Panc1 (cell line): ENCODE results near the gene PKD1L1. TPM values are rescaled to one million over a fixed set of nuclear protein-coding genes. Genes with fewer than 3 reads are reported as not detected.
A peak's percentile ranks its signal among the peaks of the same experiment; 100 is the strongest.

Experiments
- ATAC-seq: fragments of 200-7000 bp; cut with Tn5 transposase; 2 replicates; pipeline ENCODE4 v1.9.1; 2020; ENCODE audit warnings: mild to moderate bottlenecking, moderate library complexity
- BruUV-seq: library from RNA; stranded (reverse); fragments of 400-500 nt; replicated peaks from 2 replicates; lab custom pipeline; 2021; lab: Mats Ljungman, UMichigan
- CTCF ChIA-PET: fragments of 300-600 bp; sonication (Branson Sonifier 250); formaldehyde crosslinking; loops from one replicate; lab custom pipeline; 2022; ENCODE audit warnings: antibody characterized with exemption; lab: Charles Lee
- POLR2A ChIA-PET: fragments of 300-600 bp; sonication (Branson Sonifier 250); formaldehyde crosslinking; loops from one replicate; lab custom pipeline; 2022; ENCODE audit warnings: antibody characterized with exemption; lab: Charles Lee
- DNase-seq: peaks from one replicate; pipeline ENCODE4 v3.0.0-alpha.2; 2010; ENCODE audit warnings: low read depth, low spot score
- H3K27ac ChIP-seq: 2 replicates; pipeline ENCODE4 v1.5.1; 2011; ENCODE audit warnings: mild to moderate bottlenecking, low read length, inconsistent platforms
- H3K27me3 ChIP-seq: fragments of 200-500 bp; sonication (Bioruptor generic); 2 replicates; pipeline ENCODE4 v1.6.0; 2014; ENCODE audit warnings: low read length, inconsistent platforms; ENCODE audit not compliant: control insufficient read depth, insufficient read depth
- H3K36me3 ChIP-seq: fragments of 200-500 bp; sonication (Bioruptor generic); 2 replicates; pipeline ENCODE4 v1.5.1; 2014; ENCODE audit warnings: inconsistent platforms, mild to moderate bottlenecking, low read length, moderate library complexity; ENCODE audit not compliant: control insufficient read depth, insufficient read depth
- H3K4me1 ChIP-seq: 2 replicates; pipeline ENCODE4 v1.5.1; 2011; ENCODE audit warnings: inconsistent platforms, mild to moderate bottlenecking, low read length, moderate library complexity; ENCODE audit not compliant: control insufficient read depth, insufficient read depth
- H3K4me3 ChIP-seq, 2 experiments: 2 replicates each; pipeline ENCODE4 v1.5.1; 2011 to 2012; ENCODE audit warnings: low read depth in 2 of 2, low read length in 2 of 2, mild to moderate bottlenecking in 2 of 2, inconsistent platforms in 1 of 2, moderate library complexity in 1 of 2
- H3K9me3 ChIP-seq: fragments of 200-500 bp; sonication (Bioruptor generic); 2 replicates; pipeline ENCODE4 v1.5.1; 2014; ENCODE audit warnings: low read depth, mild to moderate bottlenecking, inconsistent platforms, low read length, moderate library complexity; ENCODE audit not compliant: control insufficient read depth, insufficient read depth
- CTCF ChIP-seq: fragments of 450-650 bp; IDR thresholded peaks from 2 replicates; pipeline ENCODE4 v1.5.1; 2017; ENCODE audit warnings: mild to moderate bottlenecking
- POLR2AphosphoS5 ChIP-seq: IDR thresholded peaks from 2 replicates; pipeline ENCODE4 v1.6.1; 2012; ENCODE audit warnings: mild to moderate bottlenecking, low read depth, low read length, moderate library complexity
- REST ChIP-seq, 2 experiments: IDR thresholded peaks; 2 replicates each; pipeline ENCODE4 v1.6.1; 2011 to 2012; ENCODE audit warnings: low read depth in 2 of 2, control low read depth in 1 of 2, low read length in 1 of 2, mild to moderate bottlenecking in 1 of 2, moderate library complexity in 1 of 2; ENCODE audit not compliant: insufficient read depth in 1 of 2
- SIN3A ChIP-seq: IDR thresholded peaks from 2 replicates; pipeline ENCODE4 v1.6.1; 2012; ENCODE audit warnings: low read depth, mild to moderate bottlenecking, low read length, moderate library complexity, borderline replicate concordance; ENCODE audit not compliant: insufficient read depth
- TCF7L2 ChIP-seq: IDR thresholded peaks from 2 replicates; pipeline ENCODE4 v1.6.1; 2011; ENCODE audit warnings: mild to moderate bottlenecking, low read depth, low read length, inconsistent platforms
- in situ Hi-C: cut with HindIII; loops from 2 replicates; pipeline ENCODE4 v1.10.0; 2016; ENCODE audit warnings: low sequenced_read_pairs, low pct_unique_long_range_greater_than_20kb
- intact Hi-C: fragments of 100-400 bp; cut with micrococcal nuclease; formaldehyde crosslinking; loops from one replicate; pipeline ENCODE4 v1.10.0; 2022; ENCODE audit not compliant: unreplicated experiment
- total RNA-seq: library from RNA; stranded (reverse); gene quantifications from one replicate; pipeline ENCODE4 v1.2.1, GENCODE V29; 2021; ENCODE audit not compliant: unreplicated experiment

Gene PKD1L1
- total RNA-seq, 1 experiment from 2014 or later, result 2.2 TPM

GRCh38 chr7:47979832-47980181 lies 31.5 kb upstream of the PKD1L1 start:
- BruUV-seq, result no TSS peak
- ATAC-seq, result no peak
- H3K27me3 ChIP-seq, result no peaks in the 10 kb centered on the region
- peaks cover 22% of the 10 kb centered on the region for H3K4me1 ChIP-seq
- H3K36me3 ChIP-seq, result peaks cover 29% of the 10 kb centered on the region
- peak overlapping the region; percentile 91 to 94 for H3K4me3 ChIP-seq
- ChIA-PET CTCF (no interaction called here), POLR2A (interaction anchor here (0.5 kb wide), 1 partner anchor 10 kb away, joined by 4 read pairs; no protein-coding TSS in a partner anchor)
- TF ChIP-seq POLR2AphosphoS5, result no peak
- TF ChIP-seq TCF7L2, result peak; percentile 76; the same call in 1 of the 2 replicates
- H3K9me3 ChIP-seq, result no peaks in the 10 kb centered on the region
- intact Hi-C loops (no loop called here), in situ Hi-C loops (no loop called here)
- H3K27ac ChIP-seq, result peak overlapping the region; percentile 97
- no peak for DNase-seq

GRCh38 chr7:47979145-47979831 lies 31.0 kb upstream of the PKD1L1 start, which contains the start of gene HUS1:
TSS of gene HUS1 (minus strand) at chr7:47979615. CDS start at chr7:47979519, 96 bp downstream.
- TF ChIP-seq SIN3A, result peak; percentile 65
- peak; percentile 87 for TF ChIP-seq TCF7L2
- peak; percentile 97 for TF ChIP-seq POLR2AphosphoS5
- TF ChIP-seq CTCF, result no peak
- TF ChIP-seq REST (IDR thresholded peaks at IDR 0.05; ENCODE audit: insufficient read depth in 1 of 2, low read depth in 2 of 2, low read length in 1 of 2), result peak in 1 of 2 experiments; percentile 31; a peak in 1 of 4 replicates
- peak within 1 kb of the TSS; percentile 97 for H3K27ac ChIP-seq
- peak within 1 kb of the TSS; percentile 91 to 94 for H3K4me3 ChIP-seq
- CTCF ChIA-PET, result no interaction called here
- peaks cover 34% of the 10 kb centered on the region for H3K36me3 ChIP-seq
- in situ Hi-C loops (no loop called here), intact Hi-C loops (no loop called here)
- no peaks in the 10 kb centered on the region for H3K9me3 ChIP-seq
- BruUV-seq, result no TSS peak
- no peaks in the 10 kb centered on the region for H3K27me3 ChIP-seq
- peak; percentile 82 for DNase-seq
- peak; percentile 100 for ATAC-seq
- POLR2A ChIA-PET, result interaction anchor here (0.5 kb wide), 1 partner anchor 9 kb away, joined by 4 read pairs; no protein-coding TSS in a partner anchor
- peaks cover 22% of the 10 kb centered on the region for H3K4me1 ChIP-seq

GRCh38 chr7:47978790-47979144 lies 30.5 kb upstream of the PKD1L1 start:
- Histone ChIP-seq H3K9me3 (no peaks in the 10 kb centered on the region), H3K27ac (peak overlapping the region; percentile 97), H3K4me3 (peak overlapping the region; percentile 91 to 94), H3K36me3 (peaks cover 40% of the 10 kb centered on the region), H3K4me1 (peaks cover 22% of the 10 kb centered on the region), H3K27me3 (no peaks in the 10 kb centered on the region)
- TSS peak; percentile 70 for BruUV-seq
- in situ Hi-C loops (no loop called here), intact Hi-C loops (no loop called here)
- CTCF ChIA-PET, result no interaction called here
- POLR2A ChIA-PET, result no interaction called here
- TF ChIP-seq POLR2AphosphoS5, result no peak
- TF ChIP-seq REST (IDR thresholded peaks at IDR 0.05; ENCODE audit: insufficient read depth in 1 of 2, low read depth in 2 of 2, low read length in 1 of 2), result no peak
- TF ChIP-seq SIN3A, result no peak
- TF ChIP-seq CTCF, result no peak
- TF ChIP-seq TCF7L2, result no peak
- DNase-seq, result no peak
- no peak; the same call in 1 of the 2 replicates for ATAC-seq
